Right lobe of liver (tissue), 4 donors: ENCODE data around the gene ITPR2.

Experiments
- CTCF ChIP-seq, 4 donors: fragments of 200-600 bp in 3 of 4; fragments of 450-650 bp in 1 of 4; IDR thresholded peaks; one replicate each; pipeline versions ENCODE4 v1.5.1 to v1.8.0; 2016 to 2022; ENCODE audit warnings: antibody characterized with exemption in 4 of 4, mild to moderate bottlenecking in 2 of 4
- POLR2A ChIP-seq: fragments of 450-650 bp; IDR thresholded peaks from one replicate; pipeline ENCODE4 v1.6.1; 2017; ENCODE audit warnings: antibody characterized with exemption, mild to moderate bottlenecking
- donor health status: DM: no; HTN: no; CAD: no.
- donor health status: DM: no; HTN: no; CAD: no.
- donor health status: DM: no; HTN: yes; CAD: no.

DNA sequence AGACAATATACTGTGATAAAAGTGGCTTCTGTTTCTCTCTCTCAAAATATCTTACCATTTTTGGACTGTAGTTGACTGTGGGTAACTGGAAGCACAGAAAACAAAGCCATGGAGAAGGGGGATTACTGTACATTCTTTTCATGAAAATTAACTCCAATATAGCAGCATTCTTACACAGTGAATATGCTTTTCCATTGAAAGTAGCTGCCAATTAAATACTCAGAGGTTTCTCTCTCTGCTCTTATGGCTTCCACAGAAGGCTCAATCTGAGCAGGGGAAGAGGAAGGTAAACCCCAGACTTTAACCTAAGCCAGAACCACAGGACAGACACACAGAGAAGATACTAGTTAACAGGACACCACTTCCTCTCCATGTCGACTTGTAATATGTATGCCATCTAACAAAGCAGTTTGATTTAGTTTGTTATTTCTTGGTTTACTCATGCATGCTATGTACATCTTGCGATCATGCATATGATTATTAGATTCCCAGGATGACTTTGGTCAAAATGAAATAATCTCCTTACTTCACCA is 487.5 kb downstream of the ITPR2 start:
- TF ChIP-seq CTCF (IDR thresholded peaks at IDR 0.05) (no peak), POLR2A (no peak)
